ENCODE measurements around the gene DNAJC9. TPM values are rescaled to one million over a fixed set of nuclear protein-coding genes. Genes with fewer than 3 reads are reported as not detected.

DNAJC9 gene
- 54.6 and 56.8 TPM in 2 replicates for total RNA-seq

GRCh38 chr10:73246646-73247508 lies at the start of gene DNAJC9:
DNAJC9 (minus strand) TSS chr10:73247255; CDS start chr10:73247189, 66 bp downstream.

GRCh38 chr10:73252445-73253224 lies 5.6 kb upstream of the DNAJC9 start, which contains the start of gene MRPS16:
MRPS16 (minus strand) TSS chr10:73252644; CDS start chr10:73252482, 162 bp downstream.

Other genes with a start within 250 kb of the DNAJC9 start
- gene P4HA1, start 150.4 kb downstream of the DNAJC9 start, total RNA-seq: 111 and 138 TPM in 2 replicates
- gene NUDT13, start 136.8 kb downstream of the DNAJC9 start, total RNA-seq: 0.97 and 1.1 TPM in 2 replicates
- 32.8 and 33.4 TPM in 2 replicates for gene ECD, start 79.2 kb downstream of the DNAJC9 start, total RNA-seq
- 23.7 and 25.7 TPM in 2 replicates for gene FAM149B1, start 79.1 kb downstream of the DNAJC9 start, total RNA-seq
- 77.6 and 86.0 TPM in 2 replicates for gene MRPS16, start 5.4 kb upstream of the DNAJC9 start, total RNA-seq
- gene CFAP70, start 111.6 kb upstream of the DNAJC9 start, total RNA-seq: 0.30 and 0.32 TPM in 2 replicates
- gene ANXA7, start 166.8 kb upstream of the DNAJC9 start, total RNA-seq: 90.6 and 105 TPM in 2 replicates
- 0.65 and 1.4 TPM in 2 replicates for gene MSS51, start 186.3 kb upstream of the DNAJC9 start, total RNA-seq
- 13.8 and 14.6 TPM in 2 replicates for gene PPP3CB, start 248.8 kb upstream of the DNAJC9 start, total RNA-seq

Data from epithelial cell of umbilical artery (primary cell).